Vagina (tissue), 2 donors: ENCODE data around the gene NEAT1. TPM values are rescaled to one million over a fixed set of nuclear protein-coding genes. Genes with fewer than 3 reads are reported as not detected.

ENCODE experiments used
- DNase-seq, 2 donors: peaks; one replicate each; pipeline ENCODE4 v3.0.0-alpha.2; 2017; ENCODE audit errors: extremely low spot score in 2 of 2
- H3K27ac ChIP-seq: fragments of 200-600 bp; sonication (generic); one replicate; pipeline ENCODE4 v1.5.1; 2019
- H3K27me3 ChIP-seq: fragments of 200-600 bp; sonication (generic); one replicate; pipeline ENCODE4 v1.5.1; 2019
- H3K36me3 ChIP-seq, 2 donors: fragments of 200-600 bp; sonication (generic); one replicate each; pipeline ENCODE4 v1.5.1; 2017 to 2019
- H3K4me1 ChIP-seq: fragments of 200-600 bp; sonication (generic); one replicate; pipeline ENCODE4 v1.5.1; 2019
- H3K4me3 ChIP-seq, 2 donors: fragments of 200-600 bp; sonication (generic); 1 replicate in 1 of 2; 2 replicates in 1 of 2; pipeline ENCODE4 v1.5.1; 2016 to 2019
- H3K9me3 ChIP-seq: fragments of 200-600 bp; sonication (generic); one replicate; pipeline ENCODE4 v1.5.1; 2019
- POLR2A ChIP-seq, 2 donors: fragments of 450-650 bp; IDR thresholded peaks; one replicate each; pipeline ENCODE4 v1.6.1; 2017; ENCODE audit warnings: antibody characterized with exemption in 2 of 2, mild to moderate bottlenecking in 2 of 2, moderate library complexity in 2 of 2
- POLR2AphosphoS5 ChIP-seq, 2 donors: sonication (generic); formaldehyde crosslinking; IDR thresholded peaks; one replicate each; pipeline ENCODE4 v1.9.0; 2017; ENCODE audit warnings: antibody characterized with exemption in 2 of 2, mild to moderate bottlenecking in 2 of 2, low read depth in 1 of 2; ENCODE audit not compliant: insufficient read depth in 1 of 2
- intact Hi-C: fragments of 100-400 bp; cut with DNase I; formaldehyde crosslinking; loops from one replicate; pipeline ENCODE4 v1.15.1; 2023
- total RNA-seq: library from RNA; depleted of rRNA; stranded (reverse); fragments of >200 nt; gene quantifications from one replicate; pipeline ENCODE4 v1.2.3, GENCODE V29; 2016
- TF ChIP-seq, protein P1 (sequence below), 3 experiments: fragments of 450-650 bp in 2 of 3; fragments of 200-600 bp in 1 of 3; sonication (generic) in 1 of 3; IDR thresholded peaks; one replicate each; pipeline ENCODE4 v1.5.1; 2017 to 2019; ENCODE audit warnings: antibody characterized with exemption in 3 of 3, mild to moderate bottlenecking in 2 of 3, moderate library complexity in 2 of 3

NEAT1 gene
- total RNA-seq, 1 donor from 2014 or later, result 857 TPM

DNA sequence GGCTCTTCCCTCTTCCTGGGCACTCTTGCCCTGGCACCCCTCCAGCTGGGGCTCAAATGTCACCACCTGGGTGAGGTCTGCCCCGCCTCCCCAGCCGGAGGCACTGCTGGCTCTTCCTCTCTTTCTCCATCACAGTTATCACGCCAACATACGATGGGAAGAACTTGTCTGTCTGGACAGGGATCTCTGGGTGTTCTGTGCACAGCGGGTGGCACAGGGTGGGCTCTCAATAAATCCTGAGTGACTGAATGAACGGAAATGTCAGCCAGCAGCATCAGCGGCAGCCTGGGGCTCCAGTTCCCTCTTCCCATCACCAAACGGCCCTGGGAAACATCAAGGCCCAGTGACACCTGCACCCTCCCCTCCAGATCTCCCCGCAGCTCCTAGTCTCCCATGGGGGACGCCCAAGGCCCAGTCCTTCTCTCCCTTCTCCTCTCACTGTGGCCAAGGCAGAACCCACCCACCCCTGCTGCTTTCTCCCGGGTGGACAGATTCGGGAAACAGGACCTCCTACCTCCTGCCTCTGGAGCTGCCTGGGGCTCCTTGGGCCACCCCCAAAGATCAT is 39.7 kb upstream of the NEAT1 start:
- peak overlapping the region; percentile 98 for H3K27ac ChIP-seq
- TF ChIP-seq, protein P1, sequence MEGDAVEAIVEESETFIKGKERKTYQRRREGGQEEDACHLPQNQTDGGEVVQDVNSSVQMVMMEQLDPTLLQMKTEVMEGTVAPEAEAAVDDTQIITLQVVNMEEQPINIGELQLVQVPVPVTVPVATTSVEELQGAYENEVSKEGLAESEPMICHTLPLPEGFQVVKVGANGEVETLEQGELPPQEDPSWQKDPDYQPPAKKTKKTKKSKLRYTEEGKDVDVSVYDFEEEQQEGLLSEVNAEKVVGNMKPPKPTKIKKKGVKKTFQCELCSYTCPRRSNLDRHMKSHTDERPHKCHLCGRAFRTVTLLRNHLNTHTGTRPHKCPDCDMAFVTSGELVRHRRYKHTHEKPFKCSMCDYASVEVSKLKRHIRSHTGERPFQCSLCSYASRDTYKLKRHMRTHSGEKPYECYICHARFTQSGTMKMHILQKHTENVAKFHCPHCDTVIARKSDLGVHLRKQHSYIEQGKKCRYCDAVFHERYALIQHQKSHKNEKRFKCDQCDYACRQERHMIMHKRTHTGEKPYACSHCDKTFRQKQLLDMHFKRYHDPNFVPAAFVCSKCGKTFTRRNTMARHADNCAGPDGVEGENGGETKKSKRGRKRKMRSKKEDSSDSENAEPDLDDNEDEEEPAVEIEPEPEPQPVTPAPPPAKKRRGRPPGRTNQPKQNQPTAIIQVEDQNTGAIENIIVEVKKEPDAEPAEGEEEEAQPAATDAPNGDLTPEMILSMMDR (IDR thresholded peaks at IDR 0.05), result no peak
- TF ChIP-seq POLR2AphosphoS5 (IDR thresholded peaks at IDR 0.05; ENCODE audit: insufficient read depth in 1 of 2, low read depth in 1 of 2), result no peak
- TF ChIP-seq POLR2A (IDR thresholded peaks at IDR 0.05), result no peak
- no peaks in the 10 kb centered on the region for H3K9me3 ChIP-seq
- no peaks in the 10 kb centered on the region for H3K36me3 ChIP-seq
- H3K4me3 ChIP-seq, result peak overlapping the region; percentile 42 to 51
- no peak for DNase-seq
- intact Hi-C loops, result loop anchor here (1.0 to 5.0 kb wide), 2 partner anchors 34 to 127 kb away; no protein-coding TSS in a partner anchor
- no peaks in the 10 kb centered on the region for H3K27me3 ChIP-seq
- peaks cover 74% of the 10 kb centered on the region for H3K4me1 ChIP-seq

DNA sequence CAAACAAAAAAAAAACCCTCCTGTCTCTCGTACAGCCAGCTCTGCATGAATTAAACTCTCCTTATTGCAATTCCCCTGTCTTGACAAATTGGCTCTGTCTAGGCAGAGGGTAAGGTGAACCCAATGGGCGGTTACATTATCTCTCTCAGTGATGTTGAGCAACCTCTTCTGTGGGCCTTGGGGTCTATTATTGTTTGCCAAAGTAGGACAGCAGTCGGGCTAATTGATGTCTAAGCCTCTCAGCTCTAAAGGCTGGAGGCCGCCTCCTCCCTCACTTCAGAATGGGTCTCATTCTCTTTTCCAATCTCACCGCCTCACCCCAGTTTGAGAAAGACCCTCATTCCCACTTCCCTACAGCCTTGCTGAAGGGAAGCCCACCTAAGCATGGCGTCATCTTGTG is 38.8 kb upstream of the NEAT1 start:
- Histone ChIP-seq H3K27me3 (no peaks in the 10 kb centered on the region), H3K4me1 (peaks cover 83% of the 10 kb centered on the region), H3K9me3 (no peaks in the 10 kb centered on the region), H3K36me3 (peaks cover 0 to 4% of the 10 kb centered on the region in 2 donors), H3K4me3 (no peak overlapping the region), H3K27ac (peak overlapping the region; percentile 98)
- TF ChIP-seq POLR2A (IDR thresholded peaks at IDR 0.05) (no peak), POLR2AphosphoS5 (IDR thresholded peaks at IDR 0.05; ENCODE audit: insufficient read depth in 1 of 2, low read depth in 1 of 2) (no peak)
- TF ChIP-seq, protein P1 (IDR thresholded peaks at IDR 0.05), result no peak
- no peak for DNase-seq
- intact Hi-C loops, result loop anchor here (5.0 kb wide), 1 partner anchor 34 kb away; no protein-coding TSS in a partner anchor

DNA sequence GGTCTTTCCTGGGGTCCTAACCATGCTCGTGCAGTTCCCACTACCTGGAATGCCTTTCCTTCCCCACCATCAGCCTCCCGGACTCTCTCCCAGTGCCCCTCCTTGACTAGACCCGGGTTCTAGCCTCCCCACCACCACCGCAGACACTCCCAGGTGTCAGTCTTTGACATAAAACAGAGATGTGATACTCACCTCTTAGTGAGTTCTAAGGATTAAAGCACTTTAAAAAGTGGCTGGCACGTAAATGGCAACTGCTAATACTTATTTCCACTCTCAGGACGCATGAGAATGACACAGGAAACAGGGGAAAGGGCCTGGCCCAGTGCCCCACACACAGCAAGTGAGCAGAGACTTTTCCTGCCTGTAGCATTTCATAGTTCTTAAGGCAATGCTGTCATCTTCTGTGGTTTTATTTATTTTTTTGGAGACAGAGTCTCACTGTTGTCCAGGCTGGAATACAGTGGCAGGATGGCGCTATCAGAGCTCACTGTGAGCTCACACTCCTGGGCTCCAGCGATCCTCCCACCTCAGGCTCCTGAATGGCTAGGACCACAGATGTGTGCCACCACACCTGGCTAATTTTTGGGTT is 38.2 kb upstream of the NEAT1 start:
- peaks cover 89% of the 10 kb centered on the region for H3K4me1 ChIP-seq
- no peak overlapping the region for H3K4me3 ChIP-seq
- H3K9me3 ChIP-seq, result no peaks in the 10 kb centered on the region
- intact Hi-C loops, result loop anchor here (5.0 kb wide), 1 partner anchor 33 kb away; no protein-coding TSS in a partner anchor
- no peaks in the 10 kb centered on the region for H3K27me3 ChIP-seq
- peaks cover 0 to 8% of the 10 kb centered on the region in 2 donors for H3K36me3 ChIP-seq
- no peak for DNase-seq
- TF ChIP-seq, protein P1 (IDR thresholded peaks at IDR 0.05), result no peak
- TF ChIP-seq POLR2AphosphoS5 (IDR thresholded peaks at IDR 0.05; ENCODE audit: insufficient read depth in 1 of 2, low read depth in 1 of 2), result no peak
- no peak for TF ChIP-seq POLR2A (IDR thresholded peaks at IDR 0.05)
- H3K27ac ChIP-seq, result peak overlapping the region; percentile 98

DNA sequence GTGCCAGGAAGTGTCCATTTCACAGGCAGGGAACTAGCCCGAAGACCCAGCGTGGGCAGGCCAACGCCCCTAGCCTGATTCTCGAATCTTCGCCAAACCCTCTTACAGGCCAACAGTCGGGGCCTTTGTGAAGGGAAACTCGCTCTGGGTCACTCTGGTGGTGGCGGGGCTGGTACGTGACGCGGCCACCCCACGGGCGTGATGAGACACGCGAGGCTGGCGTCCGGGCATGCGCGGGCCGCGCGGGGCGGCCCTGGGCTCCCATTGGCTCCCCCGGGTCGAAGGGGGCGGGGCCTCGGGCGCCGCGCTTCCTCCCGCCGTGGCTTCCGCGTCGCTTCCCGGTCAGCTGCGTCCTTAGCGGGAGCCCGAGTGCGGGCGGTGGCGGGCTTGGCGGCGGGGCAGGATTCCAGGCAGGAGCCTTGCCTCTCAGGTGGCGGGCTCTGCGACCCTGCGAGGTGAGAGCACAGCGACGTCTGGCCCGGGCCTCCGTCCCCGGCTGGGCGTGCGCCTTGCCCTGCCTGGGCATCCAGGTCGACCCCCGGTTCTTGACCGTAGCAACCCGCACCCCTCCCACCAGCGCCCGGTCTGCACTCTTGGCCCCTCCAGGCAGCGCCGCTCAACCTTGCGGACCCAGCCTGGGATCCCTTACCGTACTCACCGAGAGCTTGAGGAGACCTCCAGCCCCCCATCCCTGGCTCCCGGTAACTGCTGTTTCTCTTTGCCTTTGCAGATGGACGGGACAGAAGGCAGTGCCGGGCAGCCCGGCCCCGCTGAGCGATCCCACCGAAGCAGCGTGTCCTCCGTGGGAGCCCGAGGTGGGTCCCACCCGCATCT is 36.1 kb upstream of the NEAT1 start, which contains the start of gene FRMD8:
FRMD8 (plus strand) TSS at position 331 of the 834 bp plus-strand sequence; CDS start at position 731, 400 bp downstream.
- H3K4me3 ChIP-seq, result peak within 1 kb of the TSS; percentile 71 to 90
- no peaks in the 10 kb centered on the region for H3K9me3 ChIP-seq
- intact Hi-C loops, result no loop called here
- no peaks in the 10 kb centered on the region for H3K27me3 ChIP-seq
- TF ChIP-seq, protein P1 (IDR thresholded peaks at IDR 0.05), result no peak
- TF ChIP-seq POLR2A (IDR thresholded peaks at IDR 0.05) (peak in 1 of 2 donors; percentile 78), POLR2AphosphoS5 (IDR thresholded peaks at IDR 0.05; ENCODE audit: insufficient read depth in 1 of 2, low read depth in 1 of 2) (peak; percentile 36 to 89)
- DNase-seq, result no peak
- H3K4me1 ChIP-seq, result peaks cover 94% of the 10 kb centered on the region
- H3K36me3 ChIP-seq, result peaks cover 0 to 8% of the 10 kb centered on the region in 2 donors
- peak within 1 kb of the TSS; percentile 98 for H3K27ac ChIP-seq
